HG03342 (cell line): Measurements from ENCODE around the gene MAB21L2.

Source experiments
- ATAC-seq: cut with Tn5 transposase; IDR thresholded peaks from one replicate; pipeline ENCODE4 v1.9.1; 2021; ENCODE audit warnings: mild to moderate bottlenecking, moderate library complexity; ENCODE audit not compliant: unreplicated experiment

Gene MAB21L2

GRCh38 chr4:150574678-150575077 lies 7.3 kb upstream of the MAB21L2 start:
- ATAC-seq = no peak

- no peak for ATAC-seq
Measured at GRCh38 chr4:150577796-150578195, 4.2 kb upstream of the MAB21L2 start.

- no peak for ATAC-seq
Measured at GRCh38 chr4:150578745-150579501, 3.0 kb upstream of the MAB21L2 start.

GRCh38 chr4:150579551-150580234 lies 2.3 kb upstream of the MAB21L2 start:
- ATAC-seq = no peak

GRCh38 chr4:150580306-150580705 lies 1.6 kb upstream of the MAB21L2 start:
- ATAC-seq = no peak

- ATAC-seq = no peak
Measured at GRCh38 chr4:150581056-150581605, 820 bp upstream of the MAB21L2 start.

- no peak for ATAC-seq
Measured at GRCh38 chr4:150581641-150582051, 305 bp upstream of the MAB21L2 start.

GRCh38 chr4:150582873-150583286 lies 929 bp downstream of the MAB21L2 start:
- no peak for ATAC-seq

- ATAC-seq = no peak
Measured at GRCh38 chr4:150583287-150584110, 1.5 kb downstream of the MAB21L2 start.

GRCh38 chr4:150584111-150584915 lies 2.4 kb downstream of the MAB21L2 start:
- ATAC-seq = no peak

GRCh38 chr4:150585611-150586010 lies 3.7 kb downstream of the MAB21L2 start:
- no peak for ATAC-seq

GRCh38 chr4:150586162-150586810 lies 4.3 kb downstream of the MAB21L2 start:
- ATAC-seq = no peak

- no peak for ATAC-seq
Measured at GRCh38 chr4:150588316-150588715, 6.4 kb downstream of the MAB21L2 start.

GRCh38 chr4:150589157-150589556 lies 7.2 kb downstream of the MAB21L2 start:
- no peak for ATAC-seq

GRCh38 chr4:150590631-150591030 lies 8.7 kb downstream of the MAB21L2 start:
- ATAC-seq = no peak

GRCh38 chr4:150591406-150591805 lies 9.5 kb downstream of the MAB21L2 start:
- ATAC-seq = no peak

- ATAC-seq = no peak
Measured at GRCh38 chr4:150591904-150592303, 10.0 kb downstream of the MAB21L2 start.

- no peak for ATAC-seq
Measured at GRCh38 chr4:150593996-150594395, 12.0 kb downstream of the MAB21L2 start.

- no peak for ATAC-seq
Measured at GRCh38 chr4:150598909-150599308, 17.0 kb downstream of the MAB21L2 start.

GRCh38 chr4:150599547-150599946 lies 17.6 kb downstream of the MAB21L2 start:
- no peak for ATAC-seq
